IPS-20b (cell line): ENCODE data around the gene DDX20.
"Not testable (repeated sequence)": the region's sequence is repeated elsewhere in the genome, so short reads cannot be mapped to it uniquely, and the experiment has no call there.

Experiments used
- H3K27ac ChIP-seq: one replicate; pipeline ENCODE4 v1.5.1; 2013; ENCODE audit warnings: low read length
- H3K27me3 ChIP-seq: 2 replicates; pipeline ENCODE4 v1.6.1; 2013; ENCODE audit warnings: mild to moderate bottlenecking, low read length, inconsistent platforms; ENCODE audit not compliant: insufficient read depth
- H3K36me3 ChIP-seq: 2 replicates; pipeline ENCODE4 v1.6.1; 2013; ENCODE audit warnings: low read depth, mild to moderate bottlenecking, inconsistent platforms, low read length, moderate library complexity; ENCODE audit not compliant: insufficient read depth
- H3K4me1 ChIP-seq: 2 replicates; pipeline ENCODE4 v1.6.1; 2013; ENCODE audit warnings: mild to moderate bottlenecking, control low read depth, inconsistent platforms, low read length, moderate library complexity; ENCODE audit not compliant: insufficient read depth
- H3K4me3 ChIP-seq: 2 replicates; pipeline ENCODE4 v1.5.1; 2013; ENCODE audit warnings: mild to moderate bottlenecking, low read length, inconsistent platforms
- H3K9ac ChIP-seq: 2 replicates; pipeline ENCODE4 v1.6.1; 2013; ENCODE audit warnings: low read depth, mild to moderate bottlenecking, inconsistent platforms, low read length, moderate library complexity
- H3K9me3 ChIP-seq: 2 replicates; pipeline ENCODE4 v1.6.1; 2013; ENCODE audit warnings: mild to moderate bottlenecking, low read depth, low read length, inconsistent platforms; ENCODE audit not compliant: insufficient read depth

The DDX20 gene

GRCh38 chr1:111742292-111742691 is 13.4 kb upstream of the DDX20 start:
- not testable (repeated sequence) for H3K27ac ChIP-seq, H3K36me3 ChIP-seq, H3K4me1 ChIP-seq, H3K4me3 ChIP-seq, H3K9ac ChIP-seq, H3K9me3 ChIP-seq
- H3K27me3 ChIP-seq = peaks cover 45% of the 10 kb centered on the region

GRCh38 chr1:111742938-111743549 is 12.7 kb upstream of the DDX20 start:
- Histone ChIP-seq H3K27me3 (peaks cover 38% of the 10 kb centered on the region), H3K36me3 (no peaks in the 10 kb centered on the region), H3K27ac (no peak overlapping the region), H3K9me3 (no peaks in the 10 kb centered on the region), H3K4me3 (no peak overlapping the region), H3K4me1 (no peaks in the 10 kb centered on the region; the same call in 1 of the 2 replicates), H3K9ac (no peak overlapping the region)

- Histone ChIP-seq H3K9ac (no peak overlapping the region), H3K36me3 (no peaks in the 10 kb centered on the region), H3K27ac (no peak overlapping the region), H3K4me1 (no peaks in the 10 kb centered on the region), H3K9me3 (no peaks in the 10 kb centered on the region), H3K27me3 (peaks cover 36% of the 10 kb centered on the region), H3K4me3 (no peak overlapping the region)
Measured at GRCh38 chr1:111743679-111744101, 12.0 kb upstream of the DDX20 start.

DNA sequence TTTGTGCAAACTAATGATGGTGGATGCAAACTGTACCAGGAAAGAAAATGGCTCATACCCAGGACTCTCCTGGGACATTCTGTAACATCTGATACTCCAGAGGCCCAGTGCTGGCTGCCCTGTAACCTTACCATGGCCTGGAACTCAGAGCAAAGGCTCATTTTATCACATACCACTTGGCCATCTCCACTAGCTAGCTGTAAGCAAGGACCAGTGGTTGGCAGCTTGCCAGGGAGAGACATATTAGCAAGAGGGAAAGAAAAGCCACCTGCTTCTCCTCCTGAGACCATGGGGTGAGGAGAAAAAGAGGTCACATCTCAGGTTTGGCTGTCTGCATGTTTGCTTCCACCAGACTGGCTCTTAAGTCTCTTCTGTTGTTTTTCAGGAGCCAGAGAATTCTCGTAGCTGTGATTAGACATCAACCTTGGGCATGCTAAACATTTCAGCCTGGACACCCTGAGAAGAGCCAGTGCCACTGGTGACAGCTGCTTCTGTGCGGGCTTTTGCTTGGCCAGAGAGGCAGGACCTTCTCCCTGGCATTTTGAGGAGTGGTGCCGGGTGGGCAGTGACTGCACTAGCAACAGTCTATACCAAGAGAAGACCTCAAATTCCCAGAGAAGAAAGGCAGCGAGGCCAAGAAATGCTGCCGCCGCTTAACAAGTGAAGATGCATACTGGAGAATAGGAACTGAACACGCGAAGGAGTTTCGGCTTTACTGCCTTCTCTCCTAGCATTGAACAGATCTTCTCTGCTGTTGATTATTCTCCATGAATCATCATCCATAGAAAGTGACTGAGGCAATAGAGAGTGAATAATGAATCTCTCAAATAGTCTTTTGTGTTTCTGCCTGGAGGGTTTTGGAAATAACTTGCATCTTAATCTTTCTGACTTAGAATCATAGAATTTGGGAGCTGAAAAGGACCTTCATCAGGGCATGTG is 9.8 kb upstream of the DDX20 start:
- Histone ChIP-seq H3K9me3 (no peaks in the 10 kb centered on the region), H3K27ac (no peak overlapping the region), H3K9ac (no peak overlapping the region), H3K4me1 (0 out of 2 replicates have a peak, but pooled peaks cover 5% of the 10 kb centered on the region), H3K4me3 (no peak overlapping the region), H3K27me3 (peaks cover 28% of the 10 kb centered on the region), H3K36me3 (no peaks in the 10 kb centered on the region)

DNA sequence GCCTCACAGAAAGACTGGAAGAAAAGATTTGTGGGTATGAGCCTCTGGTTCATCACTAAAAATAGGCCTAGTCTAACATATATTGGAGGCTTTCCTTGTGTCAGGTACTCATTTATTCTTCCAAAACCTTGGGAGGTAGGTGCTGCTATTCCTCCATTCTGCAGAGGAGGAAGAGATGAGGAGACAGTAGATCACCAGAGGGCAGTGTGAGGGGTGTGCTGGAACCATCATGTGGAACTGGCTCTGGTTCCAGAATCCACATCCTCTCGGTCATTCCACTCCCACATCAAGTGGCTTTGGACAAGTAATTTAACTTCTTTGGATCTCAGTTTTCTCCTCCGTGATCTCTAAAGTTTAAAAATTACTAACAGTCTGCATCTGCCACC is 9.1 kb upstream of the DDX20 start:
- Histone ChIP-seq H3K36me3 (no peaks in the 10 kb centered on the region), H3K4me1 (0 out of 2 replicates have a peak, but pooled peaks cover 5% of the 10 kb centered on the region), H3K27ac (no peak overlapping the region)

DNA sequence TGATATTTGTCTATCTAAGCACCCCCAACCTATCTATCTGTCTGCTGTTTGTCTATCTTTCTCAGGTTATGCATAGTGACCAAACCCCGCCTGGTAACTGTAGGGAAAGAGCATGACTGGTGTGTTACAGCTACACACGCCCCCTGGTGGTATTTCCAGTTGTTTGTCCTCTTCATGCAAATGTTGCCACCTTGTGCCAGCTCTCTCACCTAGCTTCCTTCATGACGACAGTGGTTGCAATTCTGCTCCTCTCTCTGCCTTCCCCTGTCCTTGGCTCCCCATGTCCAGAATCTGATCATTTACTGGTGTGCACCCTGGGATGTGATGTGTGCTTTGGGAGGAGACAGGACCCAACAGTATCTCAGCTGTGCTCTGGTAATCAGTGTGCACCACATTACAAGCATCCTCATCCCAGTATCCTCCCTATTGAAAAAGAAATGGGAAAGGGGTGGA is 8.4 kb upstream of the DDX20 start:
- H3K4me3 ChIP-seq = no peak overlapping the region
- H3K36me3 ChIP-seq = no peaks in the 10 kb centered on the region
- no peaks in the 10 kb centered on the region for H3K9me3 ChIP-seq
- no peak overlapping the region for H3K27ac ChIP-seq
- no peak overlapping the region for H3K9ac ChIP-seq
- peaks cover 15% of the 10 kb centered on the region for H3K27me3 ChIP-seq
- H3K4me1 ChIP-seq = 0 out of 2 replicates have a peak, but pooled peaks cover 5% of the 10 kb centered on the region

More for the DNA sequence above, 9.1 kb upstream of the DDX20 start:
- H3K9ac ChIP-seq = no peak overlapping the region
- peaks cover 22% of the 10 kb centered on the region for H3K27me3 ChIP-seq
- H3K9me3 ChIP-seq = no peaks in the 10 kb centered on the region
- no peak overlapping the region for H3K4me3 ChIP-seq

GRCh38 chr1:111747947-111748346 is 7.8 kb upstream of the DDX20 start:
- H3K4me3 ChIP-seq = no peak overlapping the region
- peaks cover 9% of the 10 kb centered on the region; the same call in 1 of the 2 replicates for H3K27me3 ChIP-seq
- 0 out of 2 replicates have a peak, but pooled peaks cover 5% of the 10 kb centered on the region for H3K4me1 ChIP-seq
- no peaks in the 10 kb centered on the region for H3K36me3 ChIP-seq
- no peaks in the 10 kb centered on the region for H3K9me3 ChIP-seq
- H3K27ac ChIP-seq = no peak overlapping the region
- no peak overlapping the region for H3K9ac ChIP-seq

- H3K27me3 ChIP-seq = no peaks in the 10 kb centered on the region
- H3K9me3 ChIP-seq = no peaks in the 10 kb centered on the region
- no peak overlapping the region for H3K9ac ChIP-seq
- no peaks in the 10 kb centered on the region for H3K36me3 ChIP-seq
- peaks cover 7% of the 10 kb centered on the region; the same call in 1 of the 2 replicates for H3K4me1 ChIP-seq
- H3K27ac ChIP-seq = no peak overlapping the region
- no peak overlapping the region for H3K4me3 ChIP-seq
Measured at GRCh38 chr1:111749628-111750027, 6.1 kb upstream of the DDX20 start.

GRCh38 chr1:111750856-111751255 is 4.8 kb upstream of the DDX20 start:
- H3K36me3 ChIP-seq = no peaks in the 10 kb centered on the region
- H3K27me3 ChIP-seq = no peaks in the 10 kb centered on the region
- no peak overlapping the region for H3K27ac ChIP-seq
- no peak overlapping the region for H3K4me3 ChIP-seq
- peaks cover 10% of the 10 kb centered on the region; the same call in 1 of the 2 replicates for H3K4me1 ChIP-seq
- no peaks in the 10 kb centered on the region for H3K9me3 ChIP-seq
- H3K9ac ChIP-seq = no peak overlapping the region

GRCh38 chr1:111751906-111752575 is 3.7 kb upstream of the DDX20 start:
- H3K9ac ChIP-seq = no peak overlapping the region
- H3K4me3 ChIP-seq = no peak overlapping the region
- no peaks in the 10 kb centered on the region for H3K27me3 ChIP-seq

GRCh38 chr1:111754984-111755330 is 744 bp upstream of the DDX20 start:
- Histone ChIP-seq H3K27me3 (no peaks in the 10 kb centered on the region), H3K9ac (peak overlapping the region; percentile 99), H3K27ac (peak overlapping the region; percentile 97), H3K36me3 (peaks cover 18% of the 10 kb centered on the region), H3K9me3 (no peaks in the 10 kb centered on the region), H3K4me3 (peak overlapping the region; percentile 100), H3K4me1 (peaks cover 5% of the 10 kb centered on the region; the same call in 1 of the 2 replicates)

More at GRCh38 chr1:111751906-111752575, 3.7 kb upstream of the DDX20 start:
- Histone ChIP-seq H3K9me3 (no peaks in the 10 kb centered on the region), H3K4me1 (peaks cover 10% of the 10 kb centered on the region; the same call in 1 of the 2 replicates), H3K27ac (no peak overlapping the region), H3K36me3 (no peaks in the 10 kb centered on the region)
